DND-41 (cell line): ENCODE measurements around the gene GOLIM4.

Experiments
- CTCF ChIP-seq: IDR thresholded peaks from 2 replicates; pipeline ENCODE4 v1.5.1; 2012; ENCODE audit warnings: borderline replicate concordance, low read length, moderate library complexity, mild to moderate bottlenecking; ENCODE audit not compliant: poor library complexity, severe bottlenecking; ENCODE audit errors: extremely low read depth
- EZH2 ChIP-seq: IDR thresholded peaks from 3 replicates; pipeline ENCODE4 v1.6.1; 2012; ENCODE audit warnings: borderline replicate concordance, low read depth, mild to moderate bottlenecking, moderate library complexity, low read length, inconsistent platforms; ENCODE audit not compliant: severe bottlenecking

GRCh38 chr3:168028086-168028485, 67.6 kb downstream of the GOLIM4 start:
- TF ChIP-seq CTCF, result no peak
- no peak for TF ChIP-seq EZH2
